HepG2 (cell line): Measurements from ENCODE around the gene PGAP3. TPM values are rescaled to one million over a fixed set of nuclear protein-coding genes. Genes with fewer than 3 reads are reported as not detected.

ENCODE experiments used
- FOXJ3 ChIP-seq: sonication (generic); formaldehyde crosslinking; IDR thresholded peaks from 2 replicates; pipeline ENCODE4 v1.4.0; 2020; ENCODE audit warnings: missing genetic modification reagents, mild to moderate bottlenecking, borderline replicate concordance
- PHF20 ChIP-seq: sonication (generic); formaldehyde crosslinking; IDR thresholded peaks from 2 replicates; pipeline ENCODE4 v1.5.0; 2020; ENCODE audit warnings: mild to moderate bottlenecking, missing genetic modification reagents
- RERE ChIP-seq: IDR thresholded peaks from 2 replicates; pipeline ENCODE4 v1.6.1; 2016; ENCODE audit warnings: low read depth, missing genetic modification reagents, missing compliant biosample characterization
- TIGD3 ChIP-seq: sonication (generic); formaldehyde crosslinking; IDR thresholded peaks from 2 replicates; pipeline ENCODE4 v1.5.1; 2020; ENCODE audit warnings: mild to moderate bottlenecking, missing genetic modification reagents, borderline replicate concordance
- ZMYM2 ChIP-seq: sonication (generic); formaldehyde crosslinking; IDR thresholded peaks from 2 replicates; pipeline ENCODE4 v1.8.0; 2022; ENCODE audit warnings: mild to moderate bottlenecking, missing genetic modification reagents
- polyA plus RNA-seq, 8 experiments: library from polyadenylated mRNA; depleted of rRNA in 3 of 8; stranded (reverse) in 7 of 8; unstranded in 1 of 8; fragments of >200 nt; fragmentation: Illumina TruSeq in 4 of 8; extraction: Trizol in 4 of 8; gene quantifications; 2 replicates each; pipeline versions ENCODE4 v1.2.1 to v1.2.3, GENCODE V29; 2011 to 2016; ENCODE audit warnings: low read depth in 4 of 8, missing spikeins in 1 of 8, mixed read lengths in 1 of 8; ENCODE audit not compliant: insufficient read depth in 1 of 8
- total RNA-seq, 5 experiments: library from RNA; depleted of rRNA; stranded (reverse); fragments of >200 nt; fragmentation: Illumina TruSeq; extraction: Trizol; gene quantifications; 2 replicates each; pipeline ENCODE4 v1.2.3, GENCODE V29; 2016; ENCODE audit warnings: low read depth in 1 of 5

PGAP3 gene
- total and polyA plus RNA-seq, 2 of the 13 experiments (the other 11 are each of a cell fraction or from before 2014, with no cell fraction given): 11.9 to 14.6 TPM

DNA sequence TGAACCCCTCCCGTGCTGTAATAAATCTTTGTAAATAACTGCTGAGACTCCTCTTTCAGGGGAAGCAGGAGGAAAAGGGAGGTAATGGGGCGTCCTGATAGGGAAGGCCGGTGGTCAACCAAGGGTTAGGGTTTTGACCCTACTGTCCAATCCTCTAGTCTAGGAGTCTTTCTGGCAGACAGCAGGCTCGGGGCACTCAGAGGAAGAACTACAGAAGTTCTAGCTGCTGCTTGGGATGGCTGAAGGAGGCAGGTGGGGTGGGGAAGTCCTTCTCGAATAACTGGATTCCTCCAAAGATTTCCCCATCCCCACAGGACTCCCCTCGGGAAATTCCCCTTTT is 51.3 kb downstream of the PGAP3 start (continued):
- TF ChIP-seq TIGD3 (CRISPR knock-in tag): no peak
- no peak for TF ChIP-seq RERE (CRISPR knock-in tag)
- TF ChIP-seq ZMYM2: no peak
- no peak for TF ChIP-seq PHF20 (CRISPR knock-in tag)
- TF ChIP-seq FOXJ3 (CRISPR knock-in tag): 0 out of 2 replicates have a peak, but pooled peaks have one; percentile 1
